ENCODE data around the gene ZNF283. TPM values are rescaled to one million over a fixed set of nuclear protein-coding genes. Genes with fewer than 3 reads are reported as not detected.

The ZNF283 gene
- total RNA-seq, 1 experiment from 2014 or later = 12.0 TPM

- peaks cover 7% of the 10 kb centered on the region for H3K4me1 ChIP-seq
- no TSS peak for BruUV-seq (replicated peaks)
- DNase-seq = no peak
- intact Hi-C loops (cut with micrococcal nuclease; ENCODE audit: unreplicated experiment) = no loop called here
- peak overlapping the region; percentile 25 for H3K4me3 ChIP-seq (ENCODE audit: low read depth, low read length)
- POLR2A ChIA-PET = no interaction called here
- peaks cover 23% of the 10 kb centered on the region for H3K4me1 Mint-ChIP-seq (ENCODE audit: low read depth, unreplicated experiment)
- H3K27me3 Mint-ChIP-seq (ENCODE audit: insufficient read depth, unreplicated experiment) = no peaks in the 10 kb centered on the region
- peak overlapping the region; percentile 50 for H3K4me3 Mint-ChIP-seq (ENCODE audit: unreplicated experiment)
- CTCF ChIA-PET = interaction anchor here (0.6 to 1.3 kb wide), 2 partner anchors 13 to 320 kb away, joined by 5 read pairs; no protein-coding TSS in a partner anchor
- H3K36me3 Mint-ChIP-seq (ENCODE audit: insufficient read depth, unreplicated experiment) = no peaks in the 10 kb centered on the region
- H3K9me3 Mint-ChIP-seq (ENCODE audit: unreplicated experiment) = peaks cover 10% of the 10 kb centered on the region
- no peaks in the 10 kb centered on the region for H3K27me3 ChIP-seq (replicated peaks; ENCODE audit: control insufficient read depth, insufficient read depth, low read length)
- no peaks in the 10 kb centered on the region for H3K36me3 ChIP-seq (ENCODE audit: control insufficient read depth, insufficient read depth, low read length)
- peak overlapping the region; percentile 5 for H3K27ac Mint-ChIP-seq (ENCODE audit: unreplicated experiment)
- no peaks in the 10 kb centered on the region for H3K9me3 ChIP-seq
- no peak for TF ChIP-seq CTCF (IDR thresholded peaks at IDR 0.05; ENCODE audit: insufficient read depth in 1 of 2, low read depth in 1 of 2, low read length in 1 of 2, severe bottlenecking in 1 of 2, unreplicated experiment in 1 of 2)
Measured at GRCh38 chr19:43779147-43779819, 47.8 kb upstream of the ZNF283 start.

GRCh38 chr19:43779820-43780219, 47.3 kb upstream of the ZNF283 start:
- Mint-ChIP-seq H3K27me3 (ENCODE audit: insufficient read depth, unreplicated experiment) (no peaks in the 10 kb centered on the region), H3K4me1 (ENCODE audit: low read depth, unreplicated experiment) (peaks cover 28% of the 10 kb centered on the region), H3K4me3 (ENCODE audit: unreplicated experiment) (peak overlapping the region; percentile 50), H3K27ac (ENCODE audit: unreplicated experiment) (peak overlapping the region; percentile 5), H3K36me3 (ENCODE audit: insufficient read depth, unreplicated experiment) (no peaks in the 10 kb centered on the region), H3K9me3 (ENCODE audit: unreplicated experiment) (peaks cover 10% of the 10 kb centered on the region)
- ChIA-PET POLR2A (no interaction called here), CTCF (interaction anchor here (0.6 kb wide), 1 partner anchor 319 kb away, joined by 5 read pairs; no protein-coding TSS in a partner anchor)
- Histone ChIP-seq H3K27me3 (replicated peaks; ENCODE audit: control insufficient read depth, insufficient read depth, low read length) (no peaks in the 10 kb centered on the region), H3K36me3 (ENCODE audit: control insufficient read depth, insufficient read depth, low read length) (no peaks in the 10 kb centered on the region), H3K4me1 (peaks cover 7% of the 10 kb centered on the region), H3K4me3 (ENCODE audit: low read depth, low read length) (peak overlapping the region; percentile 25), H3K9me3 (no peaks in the 10 kb centered on the region)
- no TSS peak for BruUV-seq (replicated peaks)
- no peak for DNase-seq
- intact Hi-C loops (cut with micrococcal nuclease; ENCODE audit: unreplicated experiment) = loop anchor here (10.0 kb wide), 2 partner anchors 115 to 185 kb away; partner anchors contain the start of genes IRGQ and ZNF576
- no peak for TF ChIP-seq CTCF (IDR thresholded peaks at IDR 0.05; ENCODE audit: insufficient read depth in 1 of 2, low read depth in 1 of 2, low read length in 1 of 2, severe bottlenecking in 1 of 2, unreplicated experiment in 1 of 2)

- no peak for DNase-seq
- intact Hi-C loops (cut with micrococcal nuclease; ENCODE audit: unreplicated experiment) = loop anchor here (10.0 kb wide), 2 partner anchors 116 to 186 kb away; partner anchors contain the start of genes IRGQ and ZNF576
- H3K4me3 Mint-ChIP-seq (ENCODE audit: unreplicated experiment) = peak within 1 kb of the TSS; percentile 50
- Histone ChIP-seq H3K4me1 (peaks cover 11% of the 10 kb centered on the region), H3K36me3 (ENCODE audit: control insufficient read depth, insufficient read depth, low read length) (no peaks in the 10 kb centered on the region), H3K9me3 (no peaks in the 10 kb centered on the region), H3K27me3 (replicated peaks; ENCODE audit: control insufficient read depth, insufficient read depth, low read length) (no peaks in the 10 kb centered on the region), H3K4me3 (ENCODE audit: low read depth, low read length) (peak within 1 kb of the TSS; percentile 25)
- peak within 1 kb of the TSS; percentile 25 for H3K27ac Mint-ChIP-seq (ENCODE audit: unreplicated experiment)
- TF ChIP-seq CTCF (IDR thresholded peaks at IDR 0.05; ENCODE audit: insufficient read depth in 1 of 2, low read depth in 1 of 2, low read length in 1 of 2, severe bottlenecking in 1 of 2, unreplicated experiment in 1 of 2) = no peak
- POLR2A ChIA-PET = no interaction called here
- CTCF ChIA-PET = no interaction called here
- peaks cover 28% of the 10 kb centered on the region for H3K4me1 Mint-ChIP-seq (ENCODE audit: low read depth, unreplicated experiment)
- no TSS peak for BruUV-seq (replicated peaks)
- H3K9me3 Mint-ChIP-seq (ENCODE audit: unreplicated experiment) = peaks cover 10% of the 10 kb centered on the region
- no peaks in the 10 kb centered on the region for H3K36me3 Mint-ChIP-seq (ENCODE audit: insufficient read depth, unreplicated experiment)
- no peaks in the 10 kb centered on the region for H3K27me3 Mint-ChIP-seq (ENCODE audit: insufficient read depth, unreplicated experiment)
Measured at GRCh38 chr19:43780706-43781525, 46.2 kb upstream of the ZNF283 start, which contains the start of gene KCNN4. Gene KCNN4 (minus strand): TSS chr19:43780973. CDS start chr19:43780861, 112 bp downstream.
